HCT116 (cell line): Measurements from ENCODE around the gene TTLL5. TPM values are rescaled to one million over a fixed set of nuclear protein-coding genes. Genes with fewer than 3 reads are reported as not detected.

Source experiments
- ATAC-seq: fragments of 200-7000 bp; cut with Tn5 transposase; 2 replicates; pipeline ENCODE4 v1.9.1; 2020; ENCODE audit warnings: mild to moderate bottlenecking, moderate library complexity
- BruUV-seq: library from RNA; stranded (reverse); fragments of 400-500 nt; replicated peaks from 2 replicates; lab custom pipeline; 2021; lab: Mats Ljungman, UMichigan
- CTCF ChIA-PET: fragments of 300-600 bp; sonication (Branson Sonifier 250); formaldehyde crosslinking; loops from one replicate; lab custom pipeline; 2021; ENCODE audit warnings: antibody characterized with exemption; lab: Charles Lee
- POLR2A ChIA-PET: fragments of 300-600, 350-600 bp; sonication (Branson Sonifier 250); formaldehyde crosslinking; loops from one replicate; lab custom pipeline; 2021; ENCODE audit warnings: antibody characterized with exemption; lab: Charles Lee
- RAD21 ChIA-PET, 2 experiments: fragments of 300-600 bp; sonication (Branson Sonifier 250); formaldehyde crosslinking; loops; one replicate each; lab custom pipeline; 2023; ENCODE audit warnings: low total read pairs in 2 of 2; ENCODE audit not compliant: uncharacterized antibody in 2 of 2, unreplicated experiment in 2 of 2, low non-redundant PET in 1 of 2; lab: Charles Lee
- DNase-seq: peaks from one replicate; pipeline ENCODE4 v3.0.0-alpha.2; 2010; ENCODE audit warnings: low read depth, low spot score
- H2AFZ ChIP-seq: fragments of 200-600 bp; shearing (Covaris generic), sonication (generic); 2 replicates; pipeline ENCODE4 v1.6.1; 2017; ENCODE audit warnings: low read depth, mixed run types, mixed read lengths, antibody characterized with exemption, low read length; ENCODE audit not compliant: poor library complexity, severe bottlenecking
- H3K27ac ChIP-seq: 2 replicates; pipeline ENCODE4 v1.5.1; 2012; ENCODE audit warnings: low read depth, low read length
- H3K27me3 ChIP-seq: fragments of 200-600 bp; sonication (generic); 2 replicates; pipeline ENCODE4 v1.6.1; 2016; ENCODE audit warnings: mixed run types, low read length, mixed read lengths; ENCODE audit not compliant: insufficient read depth
- H3K36me3 ChIP-seq, 2 experiments: fragments of 200-500 bp in 1 of 2; fragments of 200-600 bp in 1 of 2; sonication (Bioruptor generic) in 1 of 2; sonication (generic) in 1 of 2; 2 replicates each; pipeline versions ENCODE4 v1.5.1 to v1.6.1; 2014 to 2016; ENCODE audit warnings: low read length in 2 of 2, inconsistent platforms in 1 of 2, mixed read lengths in 1 of 2, mixed run types in 1 of 2; ENCODE audit not compliant: insufficient read depth in 2 of 2, control insufficient read depth in 1 of 2
- H3K4me1 ChIP-seq, 2 experiments: fragments of 200-600 bp in 1 of 2; sonication (generic) in 1 of 2; 2 replicates each; pipeline versions ENCODE4 v1.5.1 to v1.6.1; 2012 to 2017; ENCODE audit warnings: low read length in 2 of 2, inconsistent platforms in 1 of 2, mild to moderate bottlenecking in 1 of 2, mixed read lengths in 1 of 2, mixed run types in 1 of 2, moderate library complexity in 1 of 2; ENCODE audit not compliant: insufficient read depth in 2 of 2, control insufficient read depth in 1 of 2
- H3K4me2 ChIP-seq: fragments of 200-600 bp; sonication (generic); 2 replicates; pipeline ENCODE4 v1.6.1; 2017; ENCODE audit warnings: mixed run types, low read length, mixed read lengths
- H3K4me3 ChIP-seq, 2 experiments: fragments of 200-600 bp in 1 of 2; sonication (generic) in 1 of 2; replicated peaks in 1 of 2; 2 replicates each; pipeline ENCODE4 v1.5.1; 2011 to 2016; ENCODE audit warnings: low read length in 2 of 2, control low read depth in 1 of 2, low read depth in 1 of 2, mild to moderate bottlenecking in 1 of 2, mixed read lengths in 1 of 2, mixed run types in 1 of 2
- H3K79me2 ChIP-seq: fragments of 200-600 bp; sonication (generic); 2 replicates; pipeline ENCODE4 v1.6.1; 2017; ENCODE audit warnings: mild to moderate bottlenecking, mixed run types, low read length, moderate library complexity, mixed read lengths; ENCODE audit not compliant: insufficient read depth
- H3K9ac ChIP-seq: fragments of 200-600 bp; sonication (generic); 2 replicates; pipeline ENCODE4 v1.6.1; 2016; ENCODE audit warnings: low read length, mixed read lengths
- H3K9me2 ChIP-seq: fragments of 200-600 bp; sonication (generic), shearing (Covaris generic); 2 replicates; pipeline ENCODE4 v1.6.1; 2017; ENCODE audit warnings: mixed run types, mild to moderate bottlenecking, moderate library complexity; ENCODE audit not compliant: insufficient read depth
- H3K9me3 ChIP-seq, 2 experiments: fragments of 200-500 bp in 1 of 2; fragments of 200-600 bp in 1 of 2; sonication (Bioruptor generic) in 1 of 2; sonication (generic) in 1 of 2; 2 replicates each; pipeline ENCODE4 v1.6.1; 2014 to 2017; ENCODE audit warnings: low read length in 2 of 2, mixed read lengths in 2 of 2, inconsistent platforms in 1 of 2, low read depth in 1 of 2, mild to moderate bottlenecking in 1 of 2, mixed run types in 1 of 2, moderate library complexity in 1 of 2; ENCODE audit not compliant: control insufficient read depth in 1 of 2, insufficient read depth in 1 of 2
- H4K20me1 ChIP-seq: fragments of 200-600 bp; sonication (generic), shearing (Covaris generic); 2 replicates; pipeline ENCODE4 v1.6.1; 2017; ENCODE audit warnings: mixed run types, mild to moderate bottlenecking, moderate library complexity; ENCODE audit not compliant: insufficient read depth
- CBX3 ChIP-seq: IDR thresholded peaks from 2 replicates; pipeline ENCODE4 v1.6.1; 2012; ENCODE audit warnings: low read depth
- FOSL1 ChIP-seq: IDR thresholded peaks from 2 replicates; pipeline ENCODE4 v1.6.1; 2012; ENCODE audit warnings: low read depth
- POLR2AphosphoS5 ChIP-seq: IDR thresholded peaks from 2 replicates; pipeline ENCODE4 v1.6.1; 2011; ENCODE audit warnings: mild to moderate bottlenecking, low read depth, low read length, moderate library complexity
- SIN3A ChIP-seq: IDR thresholded peaks from 2 replicates; pipeline ENCODE4 v1.6.1; 2012; ENCODE audit warnings: low read depth
- YY1 ChIP-seq: IDR thresholded peaks from 2 replicates; pipeline ENCODE4 v1.6.1; 2011; ENCODE audit warnings: low read length, low read depth, moderate library complexity, mild to moderate bottlenecking; ENCODE audit not compliant: insufficient replicate concordance; ENCODE audit errors: extremely low read depth
- intact Hi-C: fragments of 100-400 bp; cut with micrococcal nuclease; formaldehyde crosslinking; loops from 2 replicates; pipeline ENCODE4 v1.10.0; 2022
- total RNA-seq: library from RNA; stranded (reverse); gene quantifications from one replicate; pipeline ENCODE4 v1.2.1, GENCODE V29; 2021; ENCODE audit not compliant: unreplicated experiment
- TF ChIP-seq, protein P1 (sequence below): IDR thresholded peaks from 2 replicates; pipeline ENCODE4 v1.6.1; 2012

The TTLL5 gene
- total RNA-seq, 1 experiment from 2014 or later: 26.2 TPM

DNA sequence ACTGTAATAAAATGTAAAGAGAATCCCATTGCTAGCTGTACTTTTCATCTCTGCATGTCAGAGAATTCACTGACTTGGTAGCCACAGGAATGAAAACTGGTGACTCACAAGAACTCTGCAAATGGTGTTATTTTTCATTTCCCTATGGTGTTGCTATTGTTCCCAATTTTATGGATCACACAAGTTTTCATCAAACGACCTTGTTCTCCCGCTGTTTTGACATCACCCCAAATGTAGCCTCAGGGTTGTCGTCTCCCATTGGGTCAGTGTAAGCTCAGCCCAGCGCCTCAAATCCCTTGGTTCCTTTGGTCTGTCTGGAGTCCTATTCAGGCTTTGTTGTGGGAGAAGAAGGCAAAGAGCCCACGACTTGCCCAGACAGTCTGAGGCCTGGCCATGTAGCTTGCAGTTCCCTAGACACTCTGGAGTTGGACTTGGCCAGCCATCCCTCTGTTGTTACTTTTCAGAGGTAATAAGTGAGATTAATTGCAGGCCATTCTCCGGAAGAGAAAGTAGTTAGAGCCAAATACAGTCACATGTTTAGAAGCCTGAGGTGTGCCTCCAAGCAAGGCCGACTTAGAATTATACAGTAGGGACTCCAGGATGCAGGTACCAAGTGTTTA, 161.6 kb downstream of the TTLL5 start:
- H3K79me2 ChIP-seq: no peaks in the 10 kb centered on the region
- RAD21 ChIA-PET: interaction anchor here (0.5 to 1.1 kb wide), 3 partner anchors 28 to 113 kb away, joined by 3 read pairs; no protein-coding TSS in a partner anchor
- H3K9me3 ChIP-seq: no peaks in the 10 kb centered on the region
- TF ChIP-seq, protein P1, sequence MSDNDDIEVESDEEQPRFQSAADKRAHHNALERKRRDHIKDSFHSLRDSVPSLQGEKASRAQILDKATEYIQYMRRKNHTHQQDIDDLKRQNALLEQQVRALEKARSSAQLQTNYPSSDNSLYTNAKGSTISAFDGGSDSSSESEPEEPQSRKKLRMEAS: 0 out of 2 replicates have a peak, but pooled peaks have one; percentile 26
- 0 out of 2 replicates have a peak, but pooled peaks have one; percentile 12 for TF ChIP-seq CBX3
- TF ChIP-seq FOSL1: peak; percentile 63; the same call in 1 of the 2 replicates
- TF ChIP-seq POLR2AphosphoS5: no peak
- no peak; the same call in 1 of the 2 replicates for TF ChIP-seq SIN3A
- TF ChIP-seq YY1: no peak
- no peaks in the 10 kb centered on the region for H3K9me2 ChIP-seq
- ATAC-seq (peak; percentile 78), DNase-seq (peak; percentile 67)
- H3K36me3 ChIP-seq: no peaks in the 10 kb centered on the region
- H3K4me1 ChIP-seq: peaks cover 31 to 32% of the 10 kb centered on the region in 2 experiments
- H4K20me1 ChIP-seq: no peaks in the 10 kb centered on the region
- no peak overlapping the region for H3K4me3 ChIP-seq
- peak overlapping the region; percentile 53 for H3K4me2 ChIP-seq
- no TSS peak for BruUV-seq
- POLR2A ChIA-PET: no interaction called here
- no peaks in the 10 kb centered on the region for H3K27me3 ChIP-seq
- CTCF ChIA-PET: interaction anchor here (1.3 kb wide), 1 partner anchor 160 kb away, joined by 5 read pairs; no protein-coding TSS in a partner anchor
- H3K27ac ChIP-seq: peak overlapping the region; percentile 75
- no peak overlapping the region for H2AFZ ChIP-seq
- intact Hi-C loops: no loop called here
- peak overlapping the region; percentile 15; the same call in 1 of the 2 replicates for H3K9ac ChIP-seq

DNA sequence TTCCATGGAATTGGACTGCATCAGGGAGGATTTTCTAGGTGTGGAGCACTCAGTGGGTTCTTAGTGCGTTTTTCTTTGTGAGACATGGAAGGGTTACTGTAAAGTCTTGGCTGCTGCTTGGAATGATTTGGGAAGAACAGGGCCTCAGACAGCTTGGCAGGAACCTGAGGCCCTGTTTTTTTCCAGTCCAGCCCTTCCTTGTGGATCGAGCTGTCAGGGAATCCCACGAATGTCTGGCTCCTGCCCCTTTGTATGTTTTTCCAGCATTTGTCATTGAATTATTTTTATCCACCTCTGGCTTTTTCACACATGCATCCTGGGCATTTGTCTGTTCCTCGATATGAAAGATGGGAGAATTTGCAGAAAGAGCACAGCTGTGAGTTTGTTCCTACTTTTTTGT, 162.3 kb downstream of the TTLL5 start:
- no peaks in the 10 kb centered on the region for H3K27me3 ChIP-seq
- DNase-seq (no peak), ATAC-seq (no peak)
- H4K20me1 ChIP-seq: no peaks in the 10 kb centered on the region
- H3K9me2 ChIP-seq: no peaks in the 10 kb centered on the region
- peak overlapping the region; percentile 53; the same call in 1 of the 2 replicates for H3K4me2 ChIP-seq
- H3K9me3 ChIP-seq: no peaks in the 10 kb centered on the region
- no peak overlapping the region for H3K4me3 ChIP-seq
- H3K9ac ChIP-seq: no peak overlapping the region
- TF ChIP-seq, protein P1: no peak
- intact Hi-C loops: no loop called here
- no peaks in the 10 kb centered on the region for H3K36me3 ChIP-seq
- ChIA-PET RAD21 (no interaction called here), CTCF (interaction anchor here (1.3 kb wide), 1 partner anchor 159 kb away, joined by 5 read pairs; no protein-coding TSS in a partner anchor), POLR2A (no interaction called here)
- peaks cover 31 to 32% of the 10 kb centered on the region in 2 experiments for H3K4me1 ChIP-seq
- no peak overlapping the region for H2AFZ ChIP-seq
- no TSS peak for BruUV-seq
- no peaks in the 10 kb centered on the region for H3K79me2 ChIP-seq
- H3K27ac ChIP-seq: peak overlapping the region; percentile 75
